Neuron (in vitro differentiated cells): ENCODE data around the gene ARFGAP1.

Source experiments
- H2AFZ ChIP-seq: one replicate; pipeline ENCODE4 v1.6.1; 2013; ENCODE audit warnings: low read depth, mild to moderate bottlenecking, inconsistent platforms, low read length, moderate library complexity
- H3K27me3 ChIP-seq: one replicate; pipeline ENCODE4 v1.6.1; 2013; ENCODE audit warnings: low read length; ENCODE audit not compliant: insufficient read depth
- H3K36me3 ChIP-seq: one replicate; pipeline ENCODE4 v1.6.1; 2013; ENCODE audit warnings: low read length; ENCODE audit not compliant: insufficient read depth
- H3K4me1 ChIP-seq: one replicate; pipeline ENCODE4 v1.6.1; 2013; ENCODE audit warnings: low read length; ENCODE audit not compliant: insufficient read depth
- H3K4me3 ChIP-seq: 2 replicates; pipeline ENCODE4 v1.5.1; 2013; ENCODE audit warnings: mild to moderate bottlenecking, low read length, moderate library complexity
- H3K9me3 ChIP-seq: one replicate; pipeline ENCODE4 v1.6.1; 2013; ENCODE audit warnings: low read length

The ARFGAP1 gene

DNA sequence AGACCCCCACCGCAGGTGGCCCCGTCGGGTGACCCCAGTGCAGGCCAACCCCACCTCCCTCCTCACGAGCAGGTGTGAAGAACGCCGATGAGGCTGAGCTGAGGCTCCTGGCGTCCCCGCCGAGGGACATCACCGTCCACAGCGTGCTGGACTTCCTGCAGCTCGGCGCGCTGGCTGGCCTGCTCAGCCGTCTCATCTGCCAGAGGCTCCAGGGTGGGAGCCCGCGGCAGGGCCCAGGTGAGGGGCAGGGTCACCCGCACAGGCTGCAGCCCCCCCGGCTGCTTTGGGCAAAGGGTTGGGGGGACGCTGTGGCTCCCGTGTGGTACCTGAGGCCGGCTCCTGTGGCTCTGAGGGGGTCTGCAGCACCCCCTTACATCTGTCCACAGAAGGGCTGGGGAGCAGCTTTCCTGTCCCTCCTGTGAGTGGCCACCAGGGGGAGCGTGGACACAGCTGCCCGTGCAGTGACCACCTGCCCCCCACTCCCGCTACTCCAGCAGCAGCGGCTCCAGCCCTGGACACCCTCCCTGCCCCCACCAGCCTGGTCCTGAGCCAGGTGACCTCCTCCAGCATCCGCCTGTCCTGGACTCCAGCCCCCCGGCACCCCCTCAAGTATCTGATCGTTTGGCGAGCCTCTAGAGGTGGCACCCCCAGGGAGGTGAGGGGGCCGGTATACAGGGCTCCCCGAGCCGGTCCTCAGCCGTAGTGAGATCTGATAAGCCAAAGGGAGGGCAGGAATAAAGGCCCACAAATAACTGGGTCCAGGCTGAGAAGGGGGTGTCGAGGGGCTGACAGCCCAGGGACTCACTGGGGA lies 36.9 kb downstream of the ARFGAP1 start:
- no peak overlapping the region for H2AFZ ChIP-seq
- H3K4me3 ChIP-seq = no peak overlapping the region
- H3K9me3 ChIP-seq = no peaks in the 10 kb centered on the region
- peaks cover 17% of the 10 kb centered on the region for H3K27me3 ChIP-seq
- no peaks in the 10 kb centered on the region for H3K36me3 ChIP-seq
- peaks cover 22% of the 10 kb centered on the region for H3K4me1 ChIP-seq

DNA sequence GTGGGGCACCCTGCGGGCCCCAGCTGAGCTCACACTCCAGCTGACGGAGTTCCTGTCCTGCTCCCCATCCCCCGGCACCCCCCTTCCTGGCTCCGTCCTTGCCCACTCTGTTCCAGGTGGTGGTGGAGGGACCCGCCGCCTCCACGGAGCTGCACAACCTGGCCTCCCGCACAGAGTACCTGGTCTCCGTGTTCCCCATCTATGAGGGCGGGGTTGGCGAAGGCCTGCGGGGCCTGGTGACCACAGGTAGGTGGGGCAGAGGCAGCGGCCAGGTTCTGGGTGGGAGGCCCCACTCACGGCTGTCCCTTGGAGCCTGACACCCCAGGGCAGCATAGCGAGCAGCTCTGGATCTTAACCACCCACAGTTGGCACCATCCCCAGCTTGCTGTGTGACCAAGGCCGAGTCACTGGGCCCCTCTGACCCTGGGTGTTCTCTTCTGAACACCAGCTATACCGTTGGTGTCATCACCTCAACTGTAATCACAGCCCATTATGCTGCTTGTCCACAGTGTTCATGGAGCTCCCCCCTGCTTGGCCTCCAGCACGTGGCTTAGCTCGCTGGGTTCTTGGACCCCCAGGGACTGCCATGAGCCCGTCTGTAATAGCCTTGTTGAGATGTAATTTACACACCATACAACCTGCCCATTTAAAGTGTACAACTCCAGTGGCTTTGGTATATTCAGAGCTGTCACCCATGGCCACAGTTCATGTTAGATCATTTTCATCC lies 37.8 kb downstream of the ARFGAP1 start:
- no peak overlapping the region for H2AFZ ChIP-seq
- H3K4me1 ChIP-seq = peaks cover 22% of the 10 kb centered on the region
- H3K9me3 ChIP-seq = no peaks in the 10 kb centered on the region
- H3K27me3 ChIP-seq = peaks cover 17% of the 10 kb centered on the region
- no peaks in the 10 kb centered on the region for H3K36me3 ChIP-seq
- no peak overlapping the region for H3K4me3 ChIP-seq

DNA sequence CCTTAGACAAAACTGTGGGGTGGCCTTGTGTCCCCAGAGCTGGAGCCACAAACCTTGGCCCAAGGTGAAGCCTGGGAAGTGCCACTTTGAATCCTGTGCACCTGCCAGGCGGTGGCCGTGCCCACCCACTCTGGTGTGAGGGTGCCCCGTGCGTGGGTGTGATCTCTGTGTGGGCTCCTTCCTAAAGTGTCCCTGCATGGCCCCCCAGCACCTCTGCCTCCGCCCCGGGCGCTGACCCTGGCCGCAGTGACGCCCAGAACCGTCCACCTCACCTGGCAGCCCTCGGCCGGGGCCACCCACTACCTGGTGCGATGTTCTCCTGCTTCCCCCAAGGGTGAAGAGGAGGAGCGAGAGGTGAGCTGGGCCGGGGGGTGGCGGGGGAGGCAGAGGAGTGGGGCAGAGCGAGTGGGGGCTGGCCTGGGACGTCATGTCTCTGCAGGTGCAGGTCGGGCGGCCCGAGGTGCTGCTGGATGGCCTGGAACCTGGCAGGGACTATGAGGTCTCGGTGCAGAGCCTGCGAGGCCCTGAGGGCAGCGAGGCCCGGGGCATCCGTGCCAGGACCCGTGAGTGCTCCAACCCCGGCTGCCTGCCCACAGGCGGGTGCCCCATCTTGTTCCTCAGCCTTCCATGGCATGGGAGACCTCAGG lies 38.7 kb downstream of the ARFGAP1 start:
- no peak overlapping the region for H2AFZ ChIP-seq
- peaks cover 22% of the 10 kb centered on the region for H3K4me1 ChIP-seq
- no peaks in the 10 kb centered on the region for H3K9me3 ChIP-seq
- peaks cover 17% of the 10 kb centered on the region for H3K27me3 ChIP-seq
- no peak overlapping the region for H3K4me3 ChIP-seq
- H3K36me3 ChIP-seq = no peaks in the 10 kb centered on the region

DNA sequence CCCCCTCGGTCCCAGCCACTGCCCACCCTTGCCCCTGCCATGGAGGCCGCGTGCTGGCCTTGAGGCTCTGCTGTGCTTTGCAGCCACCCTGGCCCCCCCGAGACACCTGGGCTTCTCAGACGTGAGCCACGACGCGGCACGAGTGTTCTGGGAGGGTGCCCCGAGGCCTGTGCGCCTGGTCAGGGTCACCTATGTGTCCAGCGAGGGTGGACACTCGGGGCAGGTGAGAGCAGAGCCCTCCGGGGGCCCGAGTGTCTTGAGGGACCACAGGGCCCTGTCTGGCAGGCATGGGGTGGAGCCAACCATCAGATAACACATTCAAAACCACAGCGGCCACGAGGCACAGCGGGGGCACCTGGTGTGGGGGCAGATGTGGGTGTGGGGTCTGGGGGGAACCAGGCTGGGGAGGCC lies 39.2 kb downstream of the ARFGAP1 start:
- Histone ChIP-seq H3K9me3 (no peaks in the 10 kb centered on the region), H3K4me1 (peaks cover 22% of the 10 kb centered on the region), H3K4me3 (no peak overlapping the region), H3K27me3 (peaks cover 20% of the 10 kb centered on the region), H2AFZ (no peak overlapping the region), H3K36me3 (no peaks in the 10 kb centered on the region)

DNA sequence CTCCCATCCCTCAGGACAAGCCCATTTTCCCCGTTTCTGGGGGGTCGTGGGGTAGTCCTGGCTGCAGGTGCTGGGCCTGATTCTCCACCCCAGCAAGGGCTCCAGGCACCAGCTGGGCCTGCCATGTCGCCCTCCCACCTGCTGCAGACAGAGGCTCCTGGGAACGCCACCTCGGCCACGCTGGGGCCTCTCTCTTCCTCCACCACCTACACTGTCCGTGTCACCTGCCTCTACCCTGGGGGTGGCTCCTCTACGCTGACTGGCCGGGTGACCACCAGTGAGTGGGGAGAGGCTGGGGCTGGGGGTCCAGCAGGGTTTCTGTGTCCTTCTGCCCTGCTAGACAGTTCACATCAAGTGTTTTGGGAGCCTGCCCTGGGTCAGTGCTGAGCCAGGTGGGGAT lies 39.7 kb downstream of the ARFGAP1 start:
- Histone ChIP-seq H3K36me3 (no peaks in the 10 kb centered on the region), H3K27me3 (peaks cover 20% of the 10 kb centered on the region), H2AFZ (no peak overlapping the region), H3K4me3 (no peak overlapping the region), H3K9me3 (no peaks in the 10 kb centered on the region), H3K4me1 (peaks cover 22% of the 10 kb centered on the region)

DNA sequence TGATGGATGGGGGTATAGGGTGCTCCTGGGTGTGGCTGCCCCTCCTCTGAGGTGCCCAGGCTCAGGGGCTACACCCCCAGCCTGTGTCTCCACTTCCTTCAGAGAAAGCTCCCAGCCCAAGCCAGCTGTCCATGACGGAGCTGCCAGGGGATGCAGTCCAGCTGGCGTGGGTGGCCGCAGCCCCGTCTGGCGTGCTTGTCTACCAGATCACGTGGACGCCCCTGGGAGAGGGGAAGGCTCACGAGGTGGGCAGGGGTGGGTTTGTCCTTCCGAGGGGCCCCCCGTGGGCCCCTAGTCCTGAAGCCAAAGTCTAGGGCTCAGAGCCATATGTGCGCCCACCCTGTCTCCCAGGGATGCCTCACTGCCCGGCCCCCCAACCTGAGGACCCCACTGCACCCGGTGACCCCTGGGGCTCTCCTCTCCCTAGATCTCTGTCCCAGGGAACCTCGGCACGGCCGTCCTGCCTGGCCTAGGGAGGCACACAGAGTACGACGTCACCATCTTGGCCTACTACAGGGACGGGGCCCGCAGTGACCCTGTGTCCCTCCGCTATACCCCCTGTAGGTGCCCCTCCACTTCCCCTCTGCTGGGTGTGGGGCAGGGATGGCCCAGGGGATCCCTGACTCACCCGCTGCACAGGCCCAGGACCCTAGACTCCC lies 40.2 kb downstream of the ARFGAP1 start:
- peaks cover 20% of the 10 kb centered on the region for H3K27me3 ChIP-seq
- H3K4me3 ChIP-seq = no peak overlapping the region
- no peaks in the 10 kb centered on the region for H3K9me3 ChIP-seq
- no peak overlapping the region for H2AFZ ChIP-seq
- H3K4me1 ChIP-seq = peaks cover 22% of the 10 kb centered on the region
- no peaks in the 10 kb centered on the region for H3K36me3 ChIP-seq

DNA sequence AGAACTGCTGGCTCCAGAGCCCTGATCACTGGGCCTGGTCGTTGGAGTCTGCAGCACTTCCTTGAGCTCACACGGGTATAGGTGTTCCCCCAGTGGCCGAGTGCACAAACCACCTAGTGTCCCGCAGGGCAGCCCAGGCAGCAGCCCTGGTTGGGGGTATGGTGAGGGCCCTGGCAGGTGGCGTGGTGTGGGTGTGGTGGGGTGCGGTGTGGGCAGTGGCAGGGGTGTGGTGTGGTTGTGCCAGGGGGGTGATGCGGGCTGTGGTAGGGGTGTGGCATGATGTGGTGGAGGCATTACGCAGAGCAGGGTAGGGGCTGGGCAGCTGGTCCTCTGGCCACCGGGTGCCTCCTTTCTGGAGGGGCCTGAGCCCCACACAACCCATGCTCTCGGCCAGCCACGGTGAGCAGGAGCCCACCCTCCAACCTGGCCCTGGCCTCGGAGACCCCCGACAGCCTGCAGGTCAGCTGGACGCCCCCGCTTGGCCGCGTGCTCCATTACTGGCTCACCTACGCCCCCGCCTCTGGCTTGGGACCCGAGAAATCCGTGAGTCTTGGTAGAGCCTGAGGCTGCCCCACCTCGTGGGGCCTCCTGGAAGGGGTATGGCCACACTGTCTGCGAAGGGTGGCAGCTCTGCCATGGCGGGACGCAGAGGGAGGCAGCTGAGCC lies 40.9 kb downstream of the ARFGAP1 start:
- H2AFZ ChIP-seq = no peak overlapping the region
- H3K9me3 ChIP-seq = no peaks in the 10 kb centered on the region
- H3K36me3 ChIP-seq = no peaks in the 10 kb centered on the region
- no peak overlapping the region for H3K4me3 ChIP-seq
- peaks cover 17% of the 10 kb centered on the region for H3K27me3 ChIP-seq
- peaks cover 22% of the 10 kb centered on the region for H3K4me1 ChIP-seq

DNA sequence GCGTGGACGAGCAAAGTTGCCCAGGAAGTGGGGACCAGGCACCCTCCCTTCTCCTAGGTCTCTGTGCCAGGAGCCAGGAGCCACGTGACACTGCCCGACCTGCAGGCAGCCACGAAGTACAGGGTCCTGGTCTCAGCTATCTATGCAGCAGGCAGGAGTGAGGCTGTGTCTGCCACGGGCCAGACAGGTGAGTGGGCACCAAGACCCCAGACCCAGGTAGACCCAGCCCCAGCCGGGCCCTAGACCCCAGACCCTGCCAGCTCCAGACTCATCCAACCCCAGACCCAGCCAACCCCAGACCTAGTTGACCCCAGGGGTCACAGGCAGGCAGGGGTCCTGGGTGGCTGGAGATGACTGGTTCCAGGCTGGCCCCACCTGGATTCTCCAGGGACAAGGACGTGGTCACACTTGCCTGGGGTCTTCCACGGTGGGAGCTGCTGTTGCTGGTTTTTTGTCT lies 41.4 kb downstream of the ARFGAP1 start:
- H2AFZ ChIP-seq = no peak overlapping the region

DNA sequence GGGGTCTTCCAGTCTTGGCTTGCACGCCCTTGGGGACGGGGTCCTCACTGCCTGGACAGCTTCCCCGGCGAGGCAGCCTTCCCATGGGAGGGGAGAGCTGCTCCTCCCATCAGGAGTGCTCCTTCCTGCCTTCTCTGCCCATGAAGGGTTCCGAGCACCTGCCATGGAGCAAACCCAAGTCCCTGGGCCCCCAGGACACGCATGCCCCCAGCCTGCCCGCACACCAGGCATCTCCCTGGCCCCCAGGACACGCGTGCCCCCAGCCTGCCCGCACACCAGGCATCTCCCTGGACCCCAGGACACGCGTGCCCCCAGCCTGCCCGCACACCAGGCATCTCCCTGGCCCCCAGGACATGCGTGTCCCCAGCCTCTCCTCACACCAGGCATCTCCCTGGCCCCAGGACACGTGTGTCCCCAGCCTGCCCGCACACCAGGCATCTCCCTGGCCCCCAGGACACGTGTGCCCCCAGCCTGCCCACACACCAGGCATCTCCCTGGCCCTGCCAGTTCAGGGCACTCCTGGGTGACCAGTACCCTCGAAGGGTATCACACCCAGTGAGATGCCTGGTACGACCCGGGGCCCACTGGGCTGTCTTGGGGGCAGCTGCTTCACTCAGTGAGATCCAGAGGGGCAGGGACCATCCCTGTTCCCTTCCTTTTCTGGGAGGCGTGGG lies 42.1 kb downstream of the ARFGAP1 start:
- H3K9me3 ChIP-seq = no peaks in the 10 kb centered on the region
- H3K4me1 ChIP-seq = peaks cover 14% of the 10 kb centered on the region
- no peaks in the 10 kb centered on the region for H3K36me3 ChIP-seq

More for the DNA sequence above, 41.4 kb downstream of the ARFGAP1 start:
- Histone ChIP-seq H3K36me3 (no peaks in the 10 kb centered on the region), H3K4me3 (no peak overlapping the region), H3K4me1 (peaks cover 19% of the 10 kb centered on the region), H3K9me3 (no peaks in the 10 kb centered on the region), H3K27me3 (peaks cover 15% of the 10 kb centered on the region)

DNA sequence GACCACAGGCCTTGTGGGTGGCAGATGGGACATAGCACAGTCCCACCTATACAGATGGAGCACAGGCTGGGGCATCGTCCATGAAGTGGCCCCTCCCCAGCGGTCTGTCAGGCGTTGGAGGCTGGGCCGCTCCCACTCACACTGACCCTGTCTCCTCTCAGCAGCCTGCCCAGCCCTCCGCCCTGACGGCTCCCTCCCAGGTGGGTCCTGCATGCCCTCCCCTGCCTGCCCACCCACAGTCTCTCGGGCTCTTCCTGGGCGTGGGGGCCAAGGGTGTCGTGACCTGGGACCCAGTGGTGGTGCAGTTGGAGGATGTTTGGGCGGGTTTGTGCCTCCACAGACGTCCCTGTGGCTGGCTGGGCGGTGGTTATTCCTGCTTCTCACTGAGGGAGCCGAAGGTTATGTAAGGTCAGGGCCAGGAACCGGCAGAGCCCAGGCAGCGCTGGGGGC lies 42.7 kb downstream of the ARFGAP1 start:
- peaks cover 8% of the 10 kb centered on the region for H3K4me1 ChIP-seq

More for the DNA sequence above, 42.1 kb downstream of the ARFGAP1 start:
- Histone ChIP-seq H3K27me3 (peaks cover 15% of the 10 kb centered on the region), H2AFZ (no peak overlapping the region), H3K4me3 (no peak overlapping the region)

DNA sequence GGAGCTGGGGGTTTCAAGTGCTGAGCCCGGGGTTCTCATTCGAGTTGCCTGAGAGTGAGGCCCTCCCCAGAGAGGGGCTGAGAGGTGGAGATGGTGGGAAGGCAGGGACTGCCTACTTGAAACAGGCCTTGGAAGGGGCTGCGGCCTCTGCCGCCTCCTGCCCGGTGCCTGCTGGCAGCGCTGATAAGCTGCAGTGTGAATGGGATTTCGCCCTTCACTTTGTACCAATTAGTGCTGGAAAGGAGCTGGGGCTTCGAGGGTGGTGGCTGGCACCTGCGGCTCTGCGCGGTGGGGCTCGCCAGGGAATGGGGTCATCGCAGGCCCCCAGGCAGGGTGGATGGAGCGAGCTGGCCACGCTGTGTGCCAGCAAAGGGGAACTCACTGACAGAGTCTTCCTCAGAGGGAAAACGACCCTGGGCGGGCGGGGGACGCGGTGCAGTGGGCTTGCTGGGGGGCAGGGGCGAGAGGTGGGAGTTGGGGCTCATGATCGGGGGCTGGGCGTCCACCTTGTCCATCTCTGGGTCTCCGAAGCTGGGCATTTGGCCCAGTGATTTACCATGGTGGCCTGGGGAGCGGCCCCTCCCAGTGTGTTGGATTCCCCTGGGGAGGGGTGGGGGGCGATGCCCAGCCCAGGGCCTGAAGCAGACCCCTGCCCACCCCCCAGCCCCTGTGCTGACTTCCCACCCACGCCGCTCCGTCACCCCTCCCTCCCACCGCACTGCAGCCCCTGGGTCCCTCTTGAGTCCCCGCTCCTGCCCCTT lies 43.3 kb downstream of the ARFGAP1 start:
- H3K27me3 ChIP-seq = peaks cover 21% of the 10 kb centered on the region
- no peaks in the 10 kb centered on the region for H3K36me3 ChIP-seq
- H3K4me3 ChIP-seq = no peak overlapping the region
- peaks cover 4% of the 10 kb centered on the region for H3K4me1 ChIP-seq
- H3K9me3 ChIP-seq = no peaks in the 10 kb centered on the region
- H2AFZ ChIP-seq = no peak overlapping the region

More for the DNA sequence above, 42.7 kb downstream of the ARFGAP1 start:
- H3K27me3 ChIP-seq = peaks cover 16% of the 10 kb centered on the region
- no peak overlapping the region for H2AFZ ChIP-seq
- no peaks in the 10 kb centered on the region for H3K9me3 ChIP-seq
- no peaks in the 10 kb centered on the region for H3K36me3 ChIP-seq
- H3K4me3 ChIP-seq = no peak overlapping the region
